ENCODE measurements around the gene EML1. TPM values are rescaled to one million over a fixed set of nuclear protein-coding genes. Genes with fewer than 3 reads are reported as not detected.

The EML1 gene
- total and polyA plus RNA-seq, 2 of the 13 experiments (the other 11 are each of a cell fraction or from before 2014, with no cell fraction given) = 0.59 to 1.7 TPM

- H3K27me3 ChIP-seq (ENCODE audit: control insufficient read depth in 1 of 2, insufficient read depth in 2 of 2, low read length in 2 of 2) = peaks cover 5 to 68% of the 10 kb centered on the region in 2 experiments; a peak in 4 of 5 replicates
- H3K4me2 ChIP-seq (ENCODE audit: low read depth, low read length) = no peak overlapping the region; the same call in 1 of the 2 replicates
- intact Hi-C loops (cut with micrococcal nuclease; ENCODE audit: unreplicated experiment) (no loop called here), in situ Hi-C loops (cut with HindIII; ENCODE audit: extremely low pct_ligation_motif_present, low pct_unique_long_range_greater_than_20kb) (no loop called here)
- H4K20me1 ChIP-seq (ENCODE audit: insufficient read depth, low read length) = no peaks in the 10 kb centered on the region
- CTCF ChIA-PET (ENCODE audit: low intra/inter-chr PET ratio, low total read pairs) = no interaction called here
- TF ChIP-seq ZNF281 (CRISPR knock-in tag; IDR thresholded peaks at IDR 0.05; ENCODE audit: borderline replicate concordance) = no peak
- peak; percentile 96 for TF ChIP-seq ZNF768 (CRISPR knock-in tag; IDR thresholded peaks at IDR 0.05)
- ATAC-seq = no peak; the same call in 2 of the 3 replicates
- no peaks in the 10 kb centered on the region for H3K9me3 ChIP-seq (ENCODE audit: low read length)
- FAIRE-seq = no peak
- H3K4me3 ChIP-seq (replicated peaks in 1 of 3; ENCODE audit: insufficient read depth in 1 of 3, low read depth in 2 of 3, low read length in 3 of 3) = no peak overlapping the region
- 13% methylated on average over 11 of the region's 23 CpGs for WGBS (ENCODE audit: low lambda C conversion rate)
- DNase-seq (ENCODE audit: low spot score) = no peak
- H3K79me2 ChIP-seq (ENCODE audit: insufficient read depth, low read length) = no peaks in the 10 kb centered on the region
- no peak overlapping the region for H3K9ac ChIP-seq (ENCODE audit: insufficient read depth, low read depth, low read length)
- POLR2A ChIA-PET = no interaction called here
- BruUV-seq (replicated peaks) = no TSS peak
- no peak overlapping the region for H3K27ac ChIP-seq (ENCODE audit: extremely low read length, insufficient read depth, low read length)
- no peaks in the 10 kb centered on the region for H3K36me3 ChIP-seq (replicated peaks in 1 of 2; ENCODE audit: control insufficient read depth in 1 of 2, insufficient read depth in 2 of 2, low read length in 2 of 2)
- H2AFZ ChIP-seq (ENCODE audit: low read length) = no peak overlapping the region
- H3K4me1 ChIP-seq (ENCODE audit: insufficient read depth, low read length) = peaks cover 6% of the 10 kb centered on the region; the same call in 1 of the 2 replicates
Observed at GRCh38 chr14:99749763-99750715, 43.2 kb upstream of the EML1 start.
